ENCODE measurements around the gene ZNF415.

- TF ChIP-seq CTCF (IDR thresholded peaks at IDR 0.05; ENCODE audit: low read depth, low read length) (no peak), EZH2phosphoT487 (IDR thresholded peaks at IDR 0.05; ENCODE audit: low read depth) (no peak)
These were observed 24.9 kb upstream of the ZNF415 start for GRCh38 chr19:53157626-53158025.
